ENCODE results near the gene CALHM6. TPM values are rescaled to one million over a fixed set of nuclear protein-coding genes. Genes with fewer than 3 reads are reported as not detected.

Gene CALHM6
- total and polyA plus RNA-seq, 9 of the 15 experiments (the other 6 are each of a cell fraction or from before 2014, with no cell fraction given): 0.24 TPM; not detected in 8

DNA sequence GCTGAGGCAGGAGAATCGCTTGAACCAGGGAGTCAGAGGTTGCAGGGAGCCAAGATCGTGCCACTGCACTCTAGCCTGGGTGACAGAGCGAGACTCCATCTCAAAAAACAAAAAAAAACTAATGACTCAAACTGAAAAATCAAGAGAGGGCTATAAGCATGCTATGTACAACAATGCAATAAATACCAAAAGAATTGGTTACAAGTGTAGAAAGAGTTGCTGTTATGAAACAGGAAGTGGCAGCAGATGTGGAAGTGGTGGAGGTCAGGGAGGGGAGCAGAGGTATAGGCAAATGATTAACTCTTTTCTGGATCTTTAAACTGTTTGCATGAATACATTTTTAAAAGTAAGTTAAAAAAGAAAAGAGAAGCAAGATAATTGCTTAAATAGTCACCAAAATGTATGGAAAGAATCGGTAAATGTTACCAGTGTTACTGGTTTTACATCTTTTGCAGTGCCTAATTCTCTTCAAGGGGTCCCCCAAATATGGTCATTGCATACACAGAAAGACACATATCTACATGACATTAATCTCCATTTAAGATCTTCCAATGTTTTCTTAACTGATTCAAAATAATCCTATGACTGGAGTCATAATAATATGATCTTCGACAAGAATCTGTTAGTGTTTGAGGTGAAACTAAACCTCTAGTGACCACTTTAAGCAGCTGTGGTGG, 15.0 kb downstream of the CALHM6 start:
- Histone ChIP-seq H3K27ac (ENCODE audit: extremely low read depth, low read depth, low read length) (peak overlapping the region; percentile 13; the same call in 1 of the 3 replicates), H4K20me1 (replicated peaks; ENCODE audit: control insufficient read depth, insufficient read depth, low read length) (no peaks in the 10 kb centered on the region), H3K4me1 (replicated peaks in 1 of 2; ENCODE audit: control insufficient read depth in 2 of 2, insufficient read depth in 2 of 2, low read length in 2 of 2) (no peaks in the 10 kb centered on the region; a peak in 2 of 5 replicates), H2AFZ (ENCODE audit: low read depth, low read length) (peak overlapping the region; percentile 81), H3K4me2 (ENCODE audit: insufficient read depth, low read length) (no peak overlapping the region; the same call in 1 of the 2 replicates), H3K79me2 (ENCODE audit: control insufficient read depth, insufficient read depth, low read length) (no peaks in the 10 kb centered on the region), H3K27me3 (ENCODE audit: control insufficient read depth in 2 of 2, insufficient read depth in 2 of 2, low read length in 2 of 2) (no peaks in the 10 kb centered on the region), H3K9me3 (replicated peaks; ENCODE audit: control insufficient read depth, insufficient read depth, low read depth, low read length) (no peaks in the 10 kb centered on the region), H3K9me1 (ENCODE audit: control insufficient read depth, insufficient read depth, low read length) (no peaks in the 10 kb centered on the region), H3K9ac (ENCODE audit: insufficient read depth in 1 of 2, low read depth in 2 of 2, low read length in 2 of 2) (no peak overlapping the region), H3K36me3 (ENCODE audit: control insufficient read depth, insufficient read depth, low read length) (no peaks in the 10 kb centered on the region), H3K4me3 (no peak overlapping the region)
- ATAC-seq (peak; percentile 72), DNase-seq (ENCODE audit: extremely low read depth in 1 of 4, low spot score in 3 of 4) (no peak), FAIRE-seq (no peak)
- in situ Hi-C loops (cut with MboI): no loop called here
- POLR2A ChIA-PET: interaction anchor here (0.7 kb wide), 1 partner anchor 11 kb away, joined by 3 read pairs; no protein-coding TSS in a partner anchor
- no TSS peak for BruUV-seq (replicated peaks)
- intact Hi-C loops (cut with micrococcal nuclease): no loop called here
- WGBS (ENCODE audit: insufficient coverage, low coverage, missing lambda C conversion rate): 27% methylated on average over 5 of the region's 5 CpGs
- CTCF ChIA-PET (ENCODE audit: low intra/inter-chr PET ratio): no interaction called here
- no peak for TF ChIP-seq ZNF395 (CRISPR knock-in tag; IDR thresholded peaks at IDR 0.05)
- no peak for TF ChIP-seq ZNF184 (CRISPR knock-in tag; IDR thresholded peaks at IDR 0.05)
- TF ChIP-seq ZNF408 (CRISPR knock-in tag; IDR thresholded peaks at IDR 0.05; ENCODE audit: low read depth): no peak
- no peak for TF ChIP-seq ELF2 (CRISPR knock-in tag; IDR thresholded peaks at IDR 0.05)
- TF ChIP-seq, protein P1, sequence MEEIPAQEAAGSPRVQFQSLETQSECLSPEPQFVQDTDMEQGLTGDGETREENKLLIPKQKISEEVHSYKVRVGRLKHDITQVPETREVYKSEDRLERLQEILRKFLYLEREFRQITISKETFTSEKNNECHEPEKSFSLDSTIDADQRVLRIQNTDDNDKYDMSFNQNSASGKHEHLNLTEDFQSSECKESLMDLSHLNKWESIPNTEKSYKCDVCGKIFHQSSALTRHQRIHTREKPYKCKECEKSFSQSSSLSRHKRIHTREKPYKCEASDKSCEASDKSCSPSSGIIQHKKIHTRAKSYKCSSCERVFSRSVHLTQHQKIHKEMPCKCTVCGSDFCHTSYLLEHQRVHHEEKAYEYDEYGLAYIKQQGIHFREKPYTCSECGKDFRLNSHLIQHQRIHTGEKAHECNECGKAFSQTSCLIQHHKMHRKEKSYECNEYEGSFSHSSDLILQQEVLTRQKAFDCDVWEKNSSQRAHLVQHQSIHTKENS (CRISPR knock-in tag; IDR thresholded peaks at IDR 0.05): no peak
- no peak for TF ChIP-seq ZNF174 (CRISPR knock-in tag; IDR thresholded peaks at IDR 0.05)
- no peak for TF ChIP-seq ZNF778 (CRISPR knock-in tag; IDR thresholded peaks at IDR 0.05)
- peak; percentile 61 for TF ChIP-seq ELF1 (tag; IDR thresholded peaks at IDR 0.05)
- no peak for TF ChIP-seq ZNF133 (CRISPR knock-in tag; IDR thresholded peaks at IDR 0.05)
- TF ChIP-seq SPI1 (IDR thresholded peaks at IDR 0.05; ENCODE audit: borderline replicate concordance, low read depth, low read length): peak; percentile 94
- no peak for TF ChIP-seq E2F6 (IDR thresholded peaks at IDR 0.05; ENCODE audit: borderline replicate concordance in 1 of 2, extremely low read depth in 1 of 2, insufficient read depth in 1 of 2, insufficient read length in 1 of 2, low read depth in 1 of 2, low read length in 1 of 2, poor library complexity in 1 of 2, severe bottlenecking in 1 of 2)
- TF ChIP-seq ZEB2 (IDR thresholded peaks at IDR 0.05): no peak
- TF ChIP-seq ZNF280A (IDR thresholded peaks at IDR 0.05; ENCODE audit: low read depth, partially characterized antibody): no peak
- TF ChIP-seq NCOA6 (IDR thresholded peaks at IDR 0.05): no peak
- no peak for TF ChIP-seq THAP7 (CRISPR knock-in tag; IDR thresholded peaks at IDR 0.05)
- TF ChIP-seq PTRF (tag; IDR thresholded peaks at IDR 0.05): no peak
- no peak for TF ChIP-seq MCM2 (IDR thresholded peaks at IDR 0.05; ENCODE audit: low read depth)
